HG02678 (cell line): ENCODE measurements around the gene KMT2B.
A peak's percentile ranks its signal among the peaks of the same experiment; 100 is the strongest.

Experiments used
- ATAC-seq: cut with Tn5 transposase; IDR thresholded peaks from one replicate; pipeline ENCODE4 v1.9.1; 2021; ENCODE audit warnings: mild to moderate bottlenecking, moderate library complexity; ENCODE audit not compliant: unreplicated experiment

The KMT2B gene

DNA sequence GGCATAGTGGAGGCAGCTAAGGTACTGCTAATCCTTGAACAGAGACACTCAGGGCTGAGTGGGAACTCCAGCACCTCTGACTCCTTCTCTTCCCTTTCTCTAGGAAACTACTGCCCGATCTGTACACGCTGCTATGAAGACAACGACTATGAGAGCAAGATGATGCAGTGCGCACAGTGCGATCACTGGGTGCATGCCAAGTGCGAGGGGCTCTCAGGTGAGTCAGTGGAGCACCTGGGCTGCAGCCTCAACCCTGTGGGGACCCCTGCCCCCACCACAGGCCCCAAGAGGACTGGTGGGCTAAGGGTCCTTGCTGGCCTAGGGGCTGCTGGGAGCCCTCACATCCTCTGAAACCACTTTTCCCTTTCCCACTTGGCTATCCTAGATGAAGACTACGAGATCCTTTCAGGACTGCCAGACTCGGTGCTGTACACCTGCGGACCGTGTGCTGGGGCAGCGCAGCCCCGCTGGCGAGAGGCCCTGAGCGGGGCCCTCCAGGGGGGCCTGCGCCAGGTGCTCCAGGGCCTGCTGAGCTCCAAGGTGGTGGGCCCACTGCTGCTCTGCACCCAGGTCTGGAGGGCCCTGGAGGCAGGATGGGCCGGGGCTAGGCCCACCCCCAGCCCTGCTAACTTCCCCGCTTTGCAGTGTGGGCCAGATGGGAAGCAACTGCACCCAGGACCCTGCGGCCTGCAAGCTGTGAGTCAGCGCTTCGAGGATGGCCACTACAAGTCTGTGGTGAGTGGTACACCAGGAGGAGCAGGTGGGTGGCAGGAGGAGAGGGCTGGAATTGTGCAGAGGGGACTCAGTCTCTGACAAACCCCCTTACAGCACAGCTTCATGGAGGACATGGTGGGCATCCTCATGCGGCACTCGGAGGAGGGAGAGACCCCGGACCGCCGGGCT lies 9.5 kb downstream of the KMT2B start:
- ATAC-seq: no peak

DNA sequence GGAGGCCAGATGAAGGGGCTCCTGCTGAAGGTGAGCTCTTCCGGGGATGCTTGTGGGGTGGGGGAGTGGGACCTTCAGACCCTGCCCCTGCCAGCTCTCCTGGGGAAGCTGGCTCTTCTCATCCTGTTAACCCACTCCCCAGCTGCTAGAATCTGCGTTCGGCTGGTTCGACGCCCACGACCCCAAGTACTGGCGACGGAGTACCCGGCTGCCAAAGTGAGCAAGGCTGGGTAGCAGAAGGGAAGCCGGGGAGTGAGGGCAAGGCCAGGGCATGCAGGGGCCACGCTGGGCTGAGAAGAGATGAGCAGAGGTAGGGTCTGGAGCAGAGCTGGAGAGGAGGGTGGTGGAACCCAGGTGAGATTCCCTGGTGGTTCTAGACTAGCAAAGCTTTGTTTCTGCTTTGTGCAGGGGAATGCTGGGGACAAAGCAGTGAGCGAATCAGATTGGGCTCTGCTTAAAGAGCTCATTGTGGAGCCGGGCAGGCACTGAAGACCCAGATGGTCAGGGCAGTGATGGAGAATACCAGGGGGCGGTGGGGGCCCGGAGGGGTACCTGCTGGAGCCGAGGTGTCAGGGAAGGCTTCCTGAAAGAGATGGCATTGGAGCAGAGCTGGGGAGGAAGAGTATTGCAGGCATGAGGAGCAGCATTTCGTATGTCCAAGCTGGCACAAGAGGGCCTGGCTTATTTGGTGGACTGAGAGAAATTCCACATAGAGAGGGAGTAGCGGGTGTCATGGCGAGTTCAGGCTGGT lies 10.3 kb downstream of the KMT2B start:
- ATAC-seq: no peak

GRCh38 chr19:35729021-35729420 lies 11.2 kb downstream of the KMT2B start:
- ATAC-seq: no peak

DNA sequence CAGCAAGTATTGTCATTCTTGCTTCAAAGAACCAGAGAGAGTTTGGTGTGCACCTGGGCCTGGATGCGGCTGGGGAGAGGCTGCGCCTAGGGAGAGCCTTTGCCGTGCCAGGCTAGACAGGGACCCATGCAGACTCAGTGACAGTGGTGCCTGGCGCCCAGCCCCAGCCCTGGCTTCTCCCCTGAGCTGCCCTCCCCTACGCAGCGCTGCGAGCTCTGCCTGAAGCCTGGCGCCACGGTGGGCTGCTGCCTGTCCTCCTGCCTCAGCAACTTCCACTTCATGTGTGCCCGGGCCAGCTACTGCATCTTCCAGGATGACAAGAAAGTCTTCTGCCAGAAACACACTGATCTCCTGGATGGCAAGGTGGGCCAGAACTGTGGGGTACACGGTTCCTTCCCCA lies 12.0 kb downstream of the KMT2B start:
- ATAC-seq: no peak

GRCh38 chr19:35730326-35730725 lies 12.5 kb downstream of the KMT2B start:
- ATAC-seq: no peak

DNA sequence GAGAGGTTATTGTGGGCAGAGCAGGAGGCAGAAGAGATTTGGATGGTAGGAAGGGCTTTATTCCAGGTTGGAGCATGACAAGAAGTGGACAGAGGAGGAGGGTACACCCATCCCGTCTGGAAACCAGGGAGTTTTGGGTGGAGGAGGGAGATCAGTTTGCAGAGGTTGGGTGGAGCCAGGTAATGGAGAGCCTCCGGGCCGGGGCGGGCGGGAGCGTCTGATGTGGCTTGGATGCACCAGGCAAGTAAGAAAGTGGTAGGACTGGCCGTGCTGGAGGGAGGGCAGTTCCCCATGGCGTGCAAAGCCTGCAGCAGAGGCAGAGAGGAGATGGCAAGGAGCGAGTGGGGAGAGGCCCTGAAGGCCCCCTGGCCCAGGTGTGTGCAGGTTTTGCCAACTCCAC lies 13.6 kb downstream of the KMT2B start:
- ATAC-seq: no peak

DNA sequence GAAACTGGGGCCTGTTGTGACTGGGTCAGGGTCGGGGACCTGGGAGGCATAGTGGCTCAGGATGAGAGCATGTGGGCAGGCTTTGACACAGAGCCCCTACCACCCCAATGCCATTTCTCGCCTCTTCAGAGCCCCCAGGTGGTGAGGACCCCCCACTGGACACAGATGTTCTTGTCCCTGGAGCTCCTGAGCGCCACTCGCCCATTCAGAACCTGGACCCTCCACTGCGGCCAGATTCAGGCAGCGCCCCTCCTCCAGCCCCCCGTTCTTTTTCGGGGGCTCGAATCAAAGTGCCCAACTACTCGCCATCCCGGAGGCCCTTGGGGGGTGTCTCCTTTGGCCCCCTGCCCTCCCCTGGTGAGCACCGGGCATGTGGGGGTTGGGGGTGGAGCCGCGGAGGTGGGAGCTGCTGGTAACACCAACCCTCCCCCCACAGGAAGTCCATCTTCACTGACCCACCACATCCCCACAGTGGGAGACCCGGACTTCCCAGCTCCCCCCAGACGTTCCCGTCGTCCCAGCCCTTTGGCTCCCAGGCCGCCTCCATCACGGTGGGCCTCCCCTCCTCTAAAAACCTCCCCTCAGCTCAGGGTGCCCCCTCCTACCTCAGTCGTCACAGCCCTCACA lies 14.1 kb downstream of the KMT2B start:
- ATAC-seq: no peak

- no peak for ATAC-seq
Measured at GRCh38 chr19:35732540-35733179, 14.9 kb downstream of the KMT2B start.

DNA sequence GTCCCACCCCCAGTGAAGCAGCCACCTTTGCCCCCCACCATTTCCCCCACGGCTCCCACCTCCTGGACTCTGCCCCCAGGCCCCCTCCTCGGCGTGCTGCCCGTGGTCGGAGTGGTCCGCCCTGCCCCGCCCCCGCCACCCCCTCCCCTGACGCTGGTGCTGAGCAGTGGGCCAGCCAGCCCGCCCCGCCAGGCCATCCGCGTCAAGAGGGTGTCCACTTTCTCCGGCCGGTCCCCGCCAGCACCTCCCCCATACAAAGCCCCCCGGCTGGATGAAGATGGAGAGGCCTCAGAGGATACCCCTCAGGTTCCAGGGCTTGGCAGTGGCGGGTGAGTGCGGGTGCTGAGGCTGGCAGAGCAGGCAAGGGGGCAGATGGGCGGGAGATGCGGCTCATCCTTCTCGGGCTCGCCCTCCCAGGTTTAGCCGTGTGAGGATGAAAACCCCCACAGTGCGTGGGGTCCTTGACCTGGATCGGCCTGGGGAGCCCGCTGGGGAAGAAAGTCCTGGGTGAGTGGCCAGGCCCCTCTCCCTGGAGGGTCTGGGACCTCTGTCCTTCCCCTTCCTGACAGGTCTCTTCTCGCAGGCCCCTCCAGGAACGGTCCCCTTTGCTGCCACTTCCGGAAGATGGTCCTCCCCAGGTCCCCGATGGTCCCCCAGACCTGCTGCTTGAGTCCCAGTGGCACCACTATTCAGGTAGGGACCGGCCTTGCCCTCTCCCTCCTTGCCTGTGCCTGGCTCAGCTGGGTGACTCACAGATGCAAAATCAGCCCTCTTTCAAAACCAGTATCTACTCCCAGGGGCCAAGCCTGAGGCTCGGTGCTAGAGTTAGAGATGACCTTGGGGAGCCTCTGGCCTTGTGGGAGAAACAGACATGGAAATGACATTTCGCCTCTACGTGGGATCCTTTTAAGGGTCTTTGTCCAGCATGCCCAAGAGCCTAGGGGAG lies 15.7 kb downstream of the KMT2B start:
- no peak for ATAC-seq

- ATAC-seq: no peak
Measured at GRCh38 chr19:35734273-35734672, 16.5 kb downstream of the KMT2B start.

DNA sequence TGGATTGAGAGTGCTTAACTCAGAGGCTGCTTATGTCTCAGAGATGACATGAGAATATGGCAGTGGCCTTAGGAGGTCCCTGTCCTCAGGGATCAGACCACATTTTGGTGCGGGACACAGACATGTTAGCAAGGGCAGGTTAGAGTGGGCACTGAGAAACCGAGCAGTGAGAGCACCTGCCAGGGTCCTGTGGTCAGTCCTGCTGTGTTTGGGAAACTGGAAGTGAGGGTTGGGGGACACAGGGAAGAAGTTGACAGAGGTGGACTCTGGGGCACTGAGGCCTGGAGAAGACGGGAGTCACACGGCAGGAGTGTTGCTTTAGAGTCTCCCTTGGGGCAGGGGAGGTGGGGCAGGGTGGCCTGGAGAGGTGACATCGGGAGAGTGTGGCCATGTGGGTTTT lies 17.1 kb downstream of the KMT2B start:
- ATAC-seq: no peak

DNA sequence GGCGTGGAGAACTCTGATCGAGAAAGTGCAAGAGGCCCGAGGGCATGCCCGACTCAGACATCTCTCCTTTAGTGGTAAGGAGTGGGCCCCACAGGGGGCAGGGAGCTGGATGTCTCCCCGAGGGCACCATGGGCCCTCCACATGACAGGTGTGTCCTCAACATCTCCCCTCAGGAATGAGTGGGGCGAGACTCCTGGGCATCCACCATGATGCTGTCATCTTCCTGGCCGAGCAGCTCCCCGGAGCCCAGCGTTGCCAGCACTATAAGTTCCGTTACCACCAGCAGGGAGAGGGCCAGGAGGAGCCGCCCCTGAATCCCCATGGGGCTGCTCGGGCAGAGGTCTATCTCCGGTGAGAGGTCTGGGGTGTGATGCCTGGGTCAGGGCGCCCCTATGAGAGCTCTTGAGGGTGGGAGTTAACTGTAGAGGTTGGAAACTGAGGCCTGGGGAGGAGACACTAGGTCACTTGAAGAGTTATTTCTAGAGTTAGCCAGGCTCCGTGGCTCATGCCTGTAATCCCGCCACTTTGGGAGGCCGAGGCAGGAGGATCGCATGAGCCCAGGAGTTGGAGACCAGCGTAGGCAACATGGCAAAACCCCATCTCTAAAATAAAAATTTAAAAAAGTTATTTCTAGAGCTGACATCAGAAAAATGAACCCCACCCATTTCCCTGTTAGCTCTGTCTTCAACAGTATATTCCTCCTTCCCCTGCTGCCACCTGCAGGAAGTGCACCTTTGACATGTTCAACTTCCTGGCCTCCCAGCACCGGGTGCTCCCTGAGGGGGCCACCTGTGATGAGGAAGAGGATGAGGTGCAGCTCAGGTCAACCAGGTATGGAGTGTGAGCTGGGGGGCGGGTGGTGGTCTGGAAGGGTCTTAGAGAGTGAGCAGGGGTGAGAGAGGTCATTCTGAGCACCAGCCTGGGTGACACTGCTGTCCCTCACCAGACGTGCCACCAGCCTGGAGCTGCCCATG lies 19.4 kb downstream of the KMT2B start:
- no peak for ATAC-seq

DNA sequence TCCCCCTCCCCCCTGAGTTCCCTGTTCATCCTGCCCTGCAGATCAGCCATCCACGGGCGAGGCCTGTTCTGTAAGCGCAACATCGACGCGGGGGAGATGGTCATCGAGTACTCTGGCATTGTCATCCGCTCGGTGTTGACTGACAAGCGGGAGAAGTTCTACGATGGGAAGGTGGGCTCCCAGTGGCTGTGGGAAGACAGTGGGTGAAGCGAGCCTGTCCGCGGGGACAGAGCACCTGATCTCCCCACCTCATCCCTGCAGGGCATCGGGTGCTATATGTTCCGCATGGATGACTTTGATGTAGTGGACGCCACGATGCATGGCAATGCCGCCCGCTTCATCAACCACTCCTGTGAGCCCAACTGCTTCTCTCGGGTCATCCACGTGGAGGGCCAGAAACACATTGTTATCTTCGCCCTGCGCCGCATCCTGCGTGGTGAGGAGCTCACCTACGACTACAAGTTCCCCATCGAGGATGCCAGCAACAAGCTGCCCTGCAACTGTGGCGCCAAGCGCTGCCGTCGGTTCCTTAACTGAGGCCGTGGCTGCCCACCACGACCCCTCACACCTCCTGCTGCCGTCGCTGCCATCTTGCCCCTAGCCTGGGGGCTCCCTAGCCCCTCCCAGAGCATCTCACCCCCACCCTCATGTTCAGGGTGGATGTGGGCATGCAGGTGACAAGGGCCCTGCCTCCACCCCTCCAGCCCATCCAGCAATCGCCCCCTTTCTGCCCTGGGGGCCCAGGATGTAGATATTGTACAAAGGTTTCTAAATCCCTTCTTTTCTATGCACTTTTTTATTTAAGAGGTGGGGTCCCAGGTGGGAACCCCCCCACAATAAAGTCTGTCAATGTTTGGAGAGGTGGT lies 20.5 kb downstream of the KMT2B start:
- no peak for ATAC-seq

- no peak for ATAC-seq
Measured at GRCh38 chr19:35738887-35739229, 21.1 kb downstream of the KMT2B start.

- no peak for ATAC-seq
Measured at GRCh38 chr19:35739275-35740107, 21.7 kb downstream of the KMT2B start.

DNA sequence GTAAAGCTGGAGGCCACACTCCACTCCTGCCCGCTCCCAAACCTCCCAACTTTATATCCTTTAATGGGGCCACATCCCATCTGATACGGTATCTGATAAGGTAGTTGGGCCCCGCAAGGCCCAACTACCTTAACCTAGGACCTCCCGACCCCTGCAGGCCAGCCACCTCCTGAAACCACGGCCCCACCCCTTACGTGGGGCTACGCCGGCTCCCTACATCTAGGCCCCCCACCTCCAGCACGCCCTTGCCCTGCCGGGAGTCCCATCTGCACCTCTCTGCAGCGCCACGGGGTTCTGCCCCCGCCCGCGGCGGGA lies 22.3 kb downstream of the KMT2B start:
- no peak for ATAC-seq

DNA sequence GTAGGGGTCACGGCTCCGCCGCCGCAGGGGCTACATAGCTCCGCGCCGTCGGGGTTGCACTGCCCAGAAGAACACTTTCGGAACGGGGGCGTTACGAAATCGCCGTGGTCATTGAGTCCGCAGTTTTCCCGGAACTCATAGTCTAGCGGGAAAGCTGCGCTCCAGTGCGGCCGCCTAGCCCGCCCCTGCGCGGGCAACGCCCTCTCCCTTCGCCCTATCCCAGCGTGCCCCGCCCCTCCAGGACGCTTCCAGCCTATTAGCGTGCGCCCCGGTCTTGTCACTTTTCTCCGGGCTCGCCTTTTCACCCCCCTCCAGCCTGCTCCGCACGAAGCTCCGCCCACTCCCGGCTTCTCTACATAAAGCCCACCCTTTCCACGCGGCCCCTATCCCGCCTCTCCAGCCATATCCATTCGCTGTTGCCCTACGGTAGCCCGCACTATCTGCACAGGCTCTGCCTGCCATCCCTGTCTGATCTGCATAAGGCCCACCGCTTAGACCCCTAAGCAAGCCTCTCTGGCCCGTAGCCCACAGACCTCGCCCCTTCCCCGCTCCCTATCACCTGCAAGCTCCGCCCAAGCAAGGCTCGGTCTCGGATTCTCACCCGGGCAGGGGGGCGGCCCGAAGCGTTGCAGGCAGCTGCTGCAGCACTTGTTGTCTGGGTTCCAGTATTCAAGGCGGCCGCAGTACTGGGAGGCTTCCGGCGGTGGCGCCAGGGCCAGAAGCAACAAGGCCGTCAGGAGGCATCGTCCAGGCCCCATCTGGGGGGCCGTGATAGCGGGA lies 22.8 kb downstream of the KMT2B start:
- peak; percentile 64 for ATAC-seq
